H9 (cell line): ENCODE results near the gene HPCAL4. TPM values are rescaled to one million over a fixed set of nuclear protein-coding genes. Genes with fewer than 3 reads are reported as not detected.

ENCODE experiments used
- DNase-seq: peaks from one replicate; pipeline ENCODE4 v3.0.0-alpha.2; 2017
- H2AFZ ChIP-seq: one replicate; pipeline ENCODE4 v1.6.1; 2013; ENCODE audit warnings: mild to moderate bottlenecking, low read length, control low read depth, moderate library complexity
- H2AK5ac ChIP-seq: 2 replicates; pipeline ENCODE4 v1.6.1; 2013; ENCODE audit warnings: low read length, control low read depth, mixed read lengths; ENCODE audit not compliant: insufficient read length
- H2BK120ac ChIP-seq: one replicate; pipeline ENCODE4 v1.6.1; 2013; ENCODE audit warnings: low read depth, mild to moderate bottlenecking, low read length, control low read depth, inconsistent platforms; ENCODE audit not compliant: poor library complexity, severe bottlenecking
- H2BK12ac ChIP-seq: 2 replicates; pipeline ENCODE4 v1.6.1; 2013; ENCODE audit warnings: low read length, control low read depth, mixed read lengths, low read depth; ENCODE audit not compliant: insufficient read length
- H2BK15ac ChIP-seq: 2 replicates; pipeline ENCODE4 v1.6.1; 2013; ENCODE audit warnings: low read depth, low read length, control low read depth
- H2BK20ac ChIP-seq: one replicate; pipeline ENCODE4 v1.6.1; 2013; ENCODE audit warnings: low read depth, mild to moderate bottlenecking, low read length, control low read depth, inconsistent platforms; ENCODE audit not compliant: poor library complexity, severe bottlenecking
- H2BK5ac ChIP-seq: 2 replicates; pipeline ENCODE4 v1.6.1; 2013; ENCODE audit warnings: low read length, control low read depth, mixed read lengths; ENCODE audit not compliant: insufficient read length
- H3K14ac ChIP-seq: 2 replicates; pipeline ENCODE4 v1.6.1; 2013; ENCODE audit warnings: low read length, control low read depth; ENCODE audit not compliant: insufficient read depth
- H3K18ac ChIP-seq: 2 replicates; pipeline ENCODE4 v1.6.1; 2013; ENCODE audit warnings: low read depth, mild to moderate bottlenecking, mixed read lengths, low read length, control low read depth; ENCODE audit not compliant: insufficient read length
- H3K23ac ChIP-seq: 2 replicates; pipeline ENCODE4 v1.6.1; 2013; ENCODE audit warnings: low read length, control low read depth, mixed read lengths, low read depth; ENCODE audit not compliant: insufficient read length
- H3K23me2 ChIP-seq: 2 replicates; pipeline ENCODE4 v1.6.1; 2013; ENCODE audit warnings: low read depth, mild to moderate bottlenecking, mixed read lengths, low read length, control low read depth; ENCODE audit not compliant: insufficient read length, poor library complexity, severe bottlenecking
- H3K27ac ChIP-seq: 2 replicates; pipeline ENCODE4 v1.5.1; 2013; ENCODE audit warnings: low read length, control low read depth, mixed read lengths, low read depth; ENCODE audit not compliant: insufficient read length
- H3K27me3 ChIP-seq: 2 replicates; pipeline ENCODE4 v1.6.1; 2013; ENCODE audit warnings: low read length, control low read depth, inconsistent platforms; ENCODE audit not compliant: insufficient read depth
- H3K4ac ChIP-seq: 2 replicates; pipeline ENCODE4 v1.6.1; 2013; ENCODE audit warnings: low read depth, mild to moderate bottlenecking, control low read depth, inconsistent platforms, low read length, moderate library complexity
- H3K4me1 ChIP-seq: 2 replicates; pipeline ENCODE4 v1.6.1; 2013; ENCODE audit warnings: low read length, control low read depth, inconsistent platforms; ENCODE audit not compliant: insufficient read depth
- H3K4me2 ChIP-seq: 2 replicates; pipeline ENCODE4 v1.6.1; 2013; ENCODE audit warnings: low read length, control low read depth, mixed read lengths; ENCODE audit not compliant: insufficient read length, insufficient read depth
- H3K56ac ChIP-seq: 2 replicates; pipeline ENCODE4 v1.6.1; 2013; ENCODE audit warnings: low read depth, mild to moderate bottlenecking, mixed read lengths, low read length, control low read depth; ENCODE audit not compliant: insufficient read length
- H3K79me1 ChIP-seq: 2 replicates; pipeline ENCODE4 v1.6.1; 2013; ENCODE audit warnings: low read depth, mild to moderate bottlenecking, moderate library complexity, low read length, control low read depth, inconsistent platforms; ENCODE audit not compliant: insufficient read depth, poor library complexity, severe bottlenecking
- H3K79me2 ChIP-seq: 2 replicates; pipeline ENCODE4 v1.6.1; 2013; ENCODE audit warnings: low read length, control low read depth, inconsistent platforms; ENCODE audit not compliant: insufficient read depth
- H3K9ac ChIP-seq: 2 replicates; pipeline ENCODE4 v1.6.1; 2013; ENCODE audit warnings: low read length, control low read depth, mixed read lengths; ENCODE audit not compliant: insufficient read length; ENCODE audit errors: extremely low read depth
- H3K9me3 ChIP-seq: one replicate; pipeline ENCODE4 v1.6.1; 2013; ENCODE audit warnings: low read depth, low read length, inconsistent platforms; ENCODE audit not compliant: control insufficient read depth
- H3T11ph ChIP-seq: one replicate; pipeline ENCODE4 v1.6.1; 2013; ENCODE audit warnings: mild to moderate bottlenecking, low read length, control low read depth, inconsistent platforms
- H4K20me1 ChIP-seq: one replicate; pipeline ENCODE4 v1.6.1; 2013; ENCODE audit not compliant: control insufficient read depth, insufficient read length, insufficient read depth
- H4K5ac ChIP-seq: 2 replicates; pipeline ENCODE4 v1.6.1; 2013; ENCODE audit warnings: low read depth, mild to moderate bottlenecking, mixed read lengths, low read length, control low read depth; ENCODE audit not compliant: insufficient read length
- H4K8ac ChIP-seq: replicated peaks from 2 replicates; pipeline ENCODE4 v1.6.1; 2013; ENCODE audit warnings: low read length, control low read depth, mixed read lengths, low read depth; ENCODE audit not compliant: insufficient read length
- H4K91ac ChIP-seq: 2 replicates; pipeline ENCODE4 v1.6.1; 2013; ENCODE audit warnings: low read depth, mild to moderate bottlenecking, moderate library complexity, mixed read lengths, low read length, control low read depth; ENCODE audit not compliant: insufficient read length
- H3K27ac Mint-ChIP-seq, 3 experiments: 2 replicates in 2 of 3; 3 replicates in 1 of 3; pipeline ENCODE4 v1.8.0; 2020 to 2021; ENCODE audit warnings: mixed read lengths in 3 of 3, mild to moderate bottlenecking in 1 of 3, moderate library complexity in 1 of 3
- H3K27me3 Mint-ChIP-seq: 2 replicates; pipeline ENCODE4 v1.8.0; 2021; ENCODE audit warnings: low read depth, mild to moderate bottlenecking, moderate library complexity, mixed read lengths
- H3K36me3 Mint-ChIP-seq, 3 experiments: 2 replicates in 2 of 3; 3 replicates in 1 of 3; pipeline ENCODE4 v1.8.0; 2020 to 2021; ENCODE audit warnings: low read depth in 3 of 3, mixed read lengths in 3 of 3; ENCODE audit not compliant: insufficient read depth in 1 of 3
- H3K4me1 Mint-ChIP-seq, 2 experiments: 2 replicates each; pipeline ENCODE4 v1.8.0; 2020; ENCODE audit warnings: mixed read lengths in 2 of 2
- H3K4me3 Mint-ChIP-seq, 2 experiments: 2 replicates in 1 of 2; 3 replicates in 1 of 2; pipeline ENCODE4 v1.8.0; 2020 to 2021; ENCODE audit warnings: mild to moderate bottlenecking in 2 of 2, mixed read lengths in 2 of 2, moderate library complexity in 1 of 2
- H3K9me3 Mint-ChIP-seq, 2 experiments: 2 replicates in 1 of 2; 3 replicates in 1 of 2; pipeline ENCODE4 v1.8.0; 2020; ENCODE audit warnings: mild to moderate bottlenecking in 2 of 2, mixed read lengths in 2 of 2, moderate library complexity in 1 of 2
- CTCF ChIP-seq: fragments of 200-600 bp; sonication (generic); conservative IDR thresholded peaks from 3 replicates; pipeline ENCODE4 v1.8.0; 2021; ENCODE audit warnings: antibody characterized with exemption, mild to moderate bottlenecking
- WGBS: extraction: QIAGEN DNeasy Blood & Tissue Kit; methylation state at CpG from one replicate; pipeline ENCODE4 v1.1.7; 2013; ENCODE audit warnings: missing lambda C conversion rate, low lambda C conversion rate, mixed read lengths; ENCODE audit not compliant: insufficient read length; ENCODE audit errors: extremely low coverage; 5-methylcytosine and 5-hydroxymethylcytosine counted together
- total RNA-seq: library from RNA; stranded (reverse); gene quantifications from 2 replicates; pipeline ENCODE4 v1.2.1, GENCODE V29; 2021

HPCAL4 gene
- total RNA-seq, 1 experiment from 2014 or later, result 0.15 TPM

- H3K9me3 Mint-ChIP-seq, result no peaks in the 10 kb centered on the region
- Histone ChIP-seq H3K18ac (no peak overlapping the region), H3K27ac (no peak overlapping the region), H2BK12ac (no peak overlapping the region), H3K23me2 (peaks cover 7% of the 10 kb centered on the region), H3K4me2 (no peak overlapping the region), H4K91ac (no peak overlapping the region), H2BK20ac (no peak overlapping the region), H3K23ac (no peak overlapping the region), H3T11ph (no peak overlapping the region), H3K4ac (no peak overlapping the region), H3K9me3 (no peaks in the 10 kb centered on the region), H4K8ac (no peak overlapping the region), H3K9ac (no peak overlapping the region), H2BK120ac (no peak overlapping the region), H2AK5ac (no peak overlapping the region), H3K14ac (no peak overlapping the region), H3K4me1 (no peaks in the 10 kb centered on the region), H3K56ac (no peak overlapping the region), H3K79me1 (no peaks in the 10 kb centered on the region), H2BK5ac (no peak overlapping the region), H3K79me2 (no peaks in the 10 kb centered on the region), H2AFZ (no peak overlapping the region), H2BK15ac (no peak overlapping the region), H4K5ac (no peak overlapping the region), H4K20me1 (no peaks in the 10 kb centered on the region), H3K27me3 (peaks cover 77% of the 10 kb centered on the region)
- WGBS, result no CpG with 5 or more reads among the region's 1 CpG
- H3K4me3 Mint-ChIP-seq, result no peak overlapping the region
- H3K27me3 Mint-ChIP-seq, result peaks cover 99% of the 10 kb centered on the region
- H3K36me3 Mint-ChIP-seq, result no peaks in the 10 kb centered on the region; a peak in 1 of 7 replicates
- no peak for DNase-seq
- TF ChIP-seq CTCF, result no peak
- peaks cover 0 to 9% of the 10 kb centered on the region in 2 experiments; a peak in 2 of 4 replicates for H3K4me1 Mint-ChIP-seq
- H3K27ac Mint-ChIP-seq, result no peak overlapping the region
Measured at GRCh38 chr1:39675220-39675619, 16.0 kb downstream of the HPCAL4 start.
